Transverse colon (tissue), 3 donors: ENCODE measurements around the gene PRSS57.

Experiments
- CTCF ChIP-seq, 5 experiments: fragments of 200-600 bp in 3 of 5; fragments of 450-650 bp in 2 of 5; sonication (generic) in 3 of 5; IDR thresholded peaks; 1 replicate in 2 of 5; 2 replicates in 3 of 5; pipeline ENCODE4 v1.5.1; 2016 to 2017; ENCODE audit warnings: antibody characterized with exemption in 5 of 5, inconsistent platforms in 3 of 5, mild to moderate bottlenecking in 2 of 5, moderate library complexity in 1 of 5
- POLR2A ChIP-seq: fragments of 450-650 bp; IDR thresholded peaks from one replicate; pipeline ENCODE4 v1.6.1; 2016; ENCODE audit warnings: antibody characterized with exemption, mild to moderate bottlenecking, moderate library complexity

GRCh38 chr19:695352-695949, at the start of gene PRSS57:
- TF ChIP-seq POLR2A (no peak), CTCF (IDR thresholded peaks at IDR 0.05) (no peak)
